GM12878 (cell line): Measurements from ENCODE around the gene IQCH. TPM values are rescaled to one million over a fixed set of nuclear protein-coding genes. Genes with fewer than 3 reads are reported as not detected.

Experiments used
- BHLHE40 ChIP-seq, 2 experiments: fragments of 450-650 bp in 1 of 2; IDR thresholded peaks; 2 replicates each; pipeline ENCODE4 v1.6.1; 2011 to 2017; ENCODE audit warnings: low read depth in 2 of 2, borderline replicate concordance in 1 of 2, improper control_type of control experiment in 1 of 2, low read length in 1 of 2, mild to moderate bottlenecking in 1 of 2
- ELK1 ChIP-seq: IDR thresholded peaks from 2 replicates; pipeline ENCODE4 v1.6.1; 2012; ENCODE audit warnings: low read depth, low read length, improper control_type of control experiment
- HDAC6 ChIP-seq: fragments of 200-600 bp; sonication (generic); IDR thresholded peaks from one replicate; pipeline ENCODE4 v1.8.0; 2017; ENCODE audit warnings: antibody characterized with exemption; ENCODE audit not compliant: unreplicated experiment
- STAT3 ChIP-seq: IDR thresholded peaks from 2 replicates; pipeline ENCODE4 v1.6.1; 2011; ENCODE audit warnings: low read depth, low read length, improper control_type of control experiment
- polyA plus RNA-seq, 11 experiments: library from polyadenylated mRNA; depleted of rRNA in 4 of 11; unstranded in 6 of 11; stranded (reverse) in 5 of 11; fragments of >200 nt; fragmentation: Nextera tagmentation in 4 of 11; fragmentation: Illumina TruSeq in 1 of 11; extraction: Ambion mirVana in 4 of 11; extraction: Trizol in 1 of 11; gene quantifications; 1 replicate in 1 of 11; 2 replicates in 10 of 11; pipeline versions ENCODE4 v1.2.1 to v1.2.3, GENCODE V29; 2011 to 2016; ENCODE audit warnings: inconsistent platforms in 2 of 11, missing spikeins in 2 of 11, low read depth in 1 of 11
- total RNA-seq, 4 experiments: library from RNA; depleted of rRNA in 3 of 4; stranded (reverse); fragments of >200 nt in 3 of 4; fragmentation: Illumina TruSeq in 1 of 4; extraction: Trizol in 1 of 4; gene quantifications; 2 replicates each; pipeline versions ENCODE4 v1.2.1 to v1.2.3, GENCODE V29; 2013 to 2021
- TF ChIP-seq, protein P1 (sequence below): fragments of 450-650 bp; formaldehyde crosslinking; IDR thresholded peaks from 2 replicates; pipeline ENCODE4 v1.5.0; 2022; ENCODE audit warnings: mild to moderate bottlenecking, missing genetic modification characterization
- TF ChIP-seq, protein P2 (sequence below): fragments of 450-650 bp; IDR thresholded peaks from 2 replicates; pipeline ENCODE4 v1.6.1; 2018; ENCODE audit warnings: borderline replicate concordance, mild to moderate bottlenecking; ENCODE audit not compliant: partially characterized antibody
- TF ChIP-seq, protein P3 (sequence below): fragments of 450-650 bp; formaldehyde crosslinking; IDR thresholded peaks from 2 replicates; pipeline ENCODE4 v1.4.0; 2022; ENCODE audit warnings: mild to moderate bottlenecking, moderate library complexity

IQCH gene
- total and polyA plus RNA-seq, 10 of the 15 experiments (the other 5 are each of a cell fraction or from before 2014, with no cell fraction given) = 0.29 to 1.3 (median 0.99) TPM

- TF ChIP-seq HDAC6 (no peak), STAT3 (no peak), ELK1 (no peak), BHLHE40 (IDR thresholded peaks at IDR 0.05; ENCODE audit: borderline replicate concordance in 1 of 2, low read depth in 2 of 2, low read length in 1 of 2) (peak; percentile 43 to 46; a peak in 2 of 4 replicates)
- TF ChIP-seq, protein P1, sequence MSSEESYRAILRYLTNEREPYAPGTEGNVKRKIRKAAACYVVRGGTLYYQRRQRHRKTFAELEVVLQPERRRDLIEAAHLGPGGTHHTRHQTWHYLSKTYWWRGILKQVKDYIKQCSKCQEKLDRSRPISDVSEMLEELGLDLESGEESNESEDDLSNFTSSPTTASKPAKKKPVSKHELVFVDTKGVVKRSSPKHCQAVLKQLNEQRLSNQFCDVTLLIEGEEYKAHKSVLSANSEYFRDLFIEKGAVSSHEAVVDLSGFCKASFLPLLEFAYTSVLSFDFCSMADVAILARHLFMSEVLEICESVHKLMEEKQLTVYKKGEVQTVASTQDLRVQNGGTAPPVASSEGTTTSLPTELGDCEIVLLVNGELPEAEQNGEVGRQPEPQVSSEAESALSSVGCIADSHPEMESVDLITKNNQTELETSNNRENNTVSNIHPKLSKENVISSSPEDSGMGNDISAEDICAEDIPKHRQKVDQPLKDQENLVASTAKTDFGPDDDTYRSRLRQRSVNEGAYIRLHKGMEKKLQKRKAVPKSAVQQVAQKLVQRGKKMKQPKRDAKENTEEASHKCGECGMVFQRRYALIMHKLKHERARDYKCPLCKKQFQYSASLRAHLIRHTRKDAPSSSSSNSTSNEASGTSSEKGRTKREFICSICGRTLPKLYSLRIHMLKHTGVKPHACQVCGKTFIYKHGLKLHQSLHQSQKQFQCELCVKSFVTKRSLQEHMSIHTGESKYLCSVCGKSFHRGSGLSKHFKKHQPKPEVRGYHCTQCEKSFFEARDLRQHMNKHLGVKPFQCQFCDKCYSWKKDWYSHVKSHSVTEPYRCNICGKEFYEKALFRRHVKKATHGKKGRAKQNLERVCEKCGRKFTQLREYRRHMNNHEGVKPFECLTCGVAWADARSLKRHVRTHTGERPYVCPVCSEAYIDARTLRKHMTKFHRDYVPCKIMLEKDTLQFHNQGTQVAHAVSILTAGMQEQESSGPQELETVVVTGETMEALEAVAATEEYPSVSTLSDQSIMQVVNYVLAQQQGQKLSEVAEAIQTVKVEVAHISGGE = peak; percentile 47
- TF ChIP-seq, protein P2, sequence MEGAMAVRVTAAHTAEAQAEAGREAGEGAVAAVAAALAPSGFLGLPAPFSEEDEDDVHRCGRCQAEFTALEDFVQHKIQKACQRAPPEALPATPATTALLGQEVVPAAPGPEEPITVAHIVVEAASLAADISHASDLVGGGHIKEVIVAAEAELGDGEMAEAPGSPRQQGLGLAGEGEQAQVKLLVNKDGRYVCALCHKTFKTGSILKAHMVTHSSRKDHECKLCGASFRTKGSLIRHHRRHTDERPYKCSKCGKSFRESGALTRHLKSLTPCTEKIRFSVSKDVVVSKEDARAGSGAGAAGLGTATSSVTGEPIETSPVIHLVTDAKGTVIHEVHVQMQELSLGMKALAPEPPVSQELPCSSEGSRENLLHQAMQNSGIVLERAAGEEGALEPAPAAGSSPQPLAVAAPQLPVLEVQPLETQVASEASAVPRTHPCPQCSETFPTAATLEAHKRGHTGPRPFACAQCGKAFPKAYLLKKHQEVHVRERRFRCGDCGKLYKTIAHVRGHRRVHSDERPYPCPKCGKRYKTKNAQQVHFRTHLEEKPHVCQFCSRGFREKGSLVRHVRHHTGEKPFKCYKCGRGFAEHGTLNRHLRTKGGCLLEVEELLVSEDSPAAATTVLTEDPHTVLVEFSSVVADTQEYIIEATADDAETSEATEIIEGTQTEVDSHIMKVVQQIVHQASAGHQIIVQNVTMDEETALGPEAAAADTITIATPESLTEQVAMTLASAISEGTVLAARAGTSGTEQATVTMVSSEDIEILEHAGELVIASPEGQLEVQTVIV = no peak
- TF ChIP-seq, protein P3, sequence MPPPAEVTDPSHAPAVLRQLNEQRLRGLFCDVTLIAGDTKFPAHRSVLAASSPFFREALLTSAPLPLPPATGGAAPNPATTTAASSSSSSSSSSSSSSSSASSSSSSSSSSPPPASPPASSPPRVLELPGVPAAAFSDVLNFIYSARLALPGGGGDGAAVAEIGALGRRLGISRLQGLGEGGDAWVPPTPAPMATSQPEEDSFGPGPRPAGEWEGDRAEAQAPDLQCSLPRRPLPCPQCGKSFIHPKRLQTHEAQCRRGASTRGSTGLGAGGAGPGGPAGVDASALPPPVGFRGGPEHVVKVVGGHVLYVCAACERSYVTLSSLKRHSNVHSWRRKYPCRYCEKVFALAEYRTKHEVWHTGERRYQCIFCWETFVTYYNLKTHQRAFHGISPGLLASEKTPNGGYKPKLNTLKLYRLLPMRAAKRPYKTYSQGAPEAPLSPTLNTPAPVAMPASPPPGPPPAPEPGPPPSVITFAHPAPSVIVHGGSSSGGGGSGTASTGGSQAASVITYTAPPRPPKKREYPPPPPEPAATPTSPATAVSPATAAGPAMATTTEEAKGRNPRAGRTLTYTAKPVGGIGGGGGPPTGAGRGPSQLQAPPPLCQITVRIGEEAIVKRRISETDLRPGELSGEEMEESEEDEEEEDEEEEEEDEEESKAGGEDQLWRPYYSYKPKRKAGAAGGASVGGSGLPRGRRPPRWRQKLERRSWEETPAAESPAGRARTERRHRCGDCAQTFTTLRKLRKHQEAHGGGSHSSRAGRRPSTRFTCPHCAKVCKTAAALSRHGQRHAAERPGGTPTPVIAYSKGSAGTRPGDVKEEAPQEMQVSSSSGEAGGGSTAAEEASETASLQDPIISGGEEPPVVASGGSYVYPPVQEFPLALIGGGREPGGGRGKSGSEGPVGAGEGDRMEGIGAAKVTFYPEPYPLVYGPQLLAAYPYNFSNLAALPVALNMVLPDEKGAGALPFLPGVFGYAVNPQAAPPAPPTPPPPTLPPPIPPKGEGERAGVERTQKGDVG (CRISPR knock-in tag) = no peak
Measured at GRCh38 chr15:67420137-67420536, 165.6 kb downstream of the IQCH start (continued).
